GM21576 (cell line): Measurements from ENCODE around the gene AKIRIN2.
"Not testable (repeated sequence)": the region's sequence is repeated elsewhere in the genome, so short reads cannot be mapped to it uniquely, and the experiment has no call there.

Experiments used
- ATAC-seq: cut with Tn5 transposase; IDR thresholded peaks from one replicate; pipeline ENCODE4 v1.9.1; 2021; ENCODE audit warnings: mild to moderate bottlenecking, moderate library complexity; ENCODE audit not compliant: unreplicated experiment

The AKIRIN2 gene

DNA sequence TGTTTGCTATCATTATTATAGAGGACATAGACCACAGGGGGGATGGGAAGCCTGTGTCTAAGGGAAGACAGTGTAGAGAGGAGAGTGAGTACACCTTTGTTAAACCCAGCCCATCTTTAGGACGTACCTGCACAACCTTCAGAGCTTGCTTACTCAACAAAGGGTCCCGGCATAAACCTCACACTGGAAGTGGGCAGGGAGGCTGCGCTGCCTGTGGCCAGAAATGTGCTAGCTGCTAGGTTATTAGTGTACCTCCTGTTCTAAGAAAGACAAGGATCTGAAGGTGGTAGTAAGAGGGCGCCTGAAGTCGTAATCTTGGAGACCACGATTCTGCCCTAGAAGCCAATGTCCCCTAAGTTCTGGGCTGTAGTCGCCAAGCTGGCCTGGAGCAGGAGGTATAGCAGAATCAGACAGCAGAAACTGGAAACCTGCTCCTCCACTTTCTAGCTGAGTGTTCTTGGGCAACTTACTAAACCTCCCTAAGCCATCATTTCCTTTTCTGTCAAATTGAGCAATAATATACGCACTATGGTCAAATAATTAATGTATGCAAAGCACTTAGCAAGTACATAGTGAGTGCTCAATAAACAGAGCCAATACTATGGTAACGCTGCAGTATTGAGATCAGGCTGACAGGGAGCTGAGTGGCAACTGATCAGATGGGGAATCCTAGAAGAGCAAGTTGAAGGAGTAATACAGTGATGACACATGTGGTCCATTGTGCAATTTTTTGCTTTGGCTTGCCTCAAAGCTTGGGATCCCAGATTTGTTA lies 16.8 kb upstream of the AKIRIN2 start:
- no peak for ATAC-seq

DNA sequence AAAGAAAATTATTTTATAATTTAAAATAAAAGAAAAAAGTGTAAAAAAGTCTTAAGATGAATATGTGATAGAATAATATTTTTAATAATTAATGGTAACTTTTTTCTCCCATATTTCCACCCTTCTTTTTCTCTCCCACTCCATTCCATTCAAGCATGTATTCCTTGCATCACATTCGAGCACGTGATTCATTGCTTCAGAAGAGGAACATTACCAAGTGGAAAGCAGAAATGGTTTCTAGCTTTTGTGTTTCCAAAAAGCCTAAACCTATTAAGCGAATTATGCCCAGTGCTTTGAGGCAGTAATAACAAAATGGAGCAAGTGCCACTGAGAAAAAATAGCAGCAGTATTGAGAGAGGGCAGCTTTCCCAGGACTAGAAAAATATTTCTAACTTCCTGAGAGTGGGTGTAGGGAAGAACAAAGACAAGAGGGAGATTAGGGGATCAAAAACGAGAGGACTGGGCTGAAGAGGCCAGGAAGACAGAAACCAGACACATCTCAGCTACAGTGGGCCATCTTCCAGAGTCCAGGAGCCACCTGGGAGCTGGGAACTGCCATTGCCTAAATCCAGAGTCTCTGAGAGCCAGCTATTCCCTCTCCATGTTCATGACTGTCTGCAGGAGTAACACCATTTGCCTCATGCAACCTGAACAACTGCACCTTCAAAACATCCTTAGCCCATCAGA lies 15.0 kb upstream of the AKIRIN2 start:
- ATAC-seq = no peak

DNA sequence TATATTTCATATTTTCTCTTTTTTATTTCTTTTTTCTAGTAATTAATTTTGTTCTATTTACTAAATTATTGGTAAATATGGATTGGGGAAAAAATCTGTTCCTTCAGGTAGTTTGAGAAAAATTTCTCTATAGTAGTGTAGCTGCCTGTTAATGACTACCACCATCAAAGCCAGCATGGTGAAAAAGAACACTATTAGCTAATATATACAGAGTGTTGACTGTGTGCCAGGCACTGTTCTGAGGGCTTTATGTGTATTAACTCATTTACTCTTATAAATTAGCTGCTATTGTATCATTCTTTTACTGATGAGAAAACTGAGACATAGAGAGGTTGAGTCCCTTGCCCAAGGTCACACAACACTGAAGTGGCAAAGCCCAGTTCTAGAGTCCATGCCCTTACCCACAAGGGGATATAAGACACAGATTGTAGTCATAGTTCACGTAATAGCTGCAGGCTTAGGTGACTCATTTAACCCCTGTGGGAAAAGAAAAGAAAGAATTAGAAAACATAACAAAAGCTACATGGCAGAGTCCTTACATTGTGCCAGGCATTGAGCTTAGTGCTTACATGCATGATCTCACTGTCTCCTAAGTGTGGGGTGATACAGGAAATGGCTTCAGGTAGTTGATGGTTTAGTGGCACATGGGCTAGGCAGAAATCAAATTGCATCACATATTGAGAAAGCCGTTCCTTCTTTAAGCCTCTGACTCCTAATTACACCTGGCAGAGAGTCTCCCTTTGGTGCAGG lies 12.2 kb upstream of the AKIRIN2 start:
- peak; percentile 51 for ATAC-seq

DNA sequence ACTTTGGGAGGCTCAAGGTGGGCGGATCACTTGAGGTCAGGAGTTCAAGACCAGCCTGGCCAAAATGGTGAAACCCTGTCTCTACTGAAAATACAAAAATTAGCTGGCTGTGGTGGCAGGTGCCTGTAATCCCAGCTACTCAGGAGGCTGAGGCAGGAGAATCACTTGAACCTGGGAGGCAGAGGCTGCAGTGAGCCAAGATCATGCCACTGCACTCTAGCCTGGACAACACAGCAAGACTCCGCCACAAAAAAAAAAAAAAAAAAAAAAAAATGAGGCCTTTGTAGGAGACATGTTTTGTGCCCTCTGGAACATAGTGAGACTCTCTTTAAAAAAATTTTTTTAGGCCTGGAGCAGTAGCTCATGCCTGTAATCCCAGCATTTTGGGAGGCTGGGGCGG lies 10.7 kb upstream of the AKIRIN2 start:
- ATAC-seq = not testable (repeated sequence)

DNA sequence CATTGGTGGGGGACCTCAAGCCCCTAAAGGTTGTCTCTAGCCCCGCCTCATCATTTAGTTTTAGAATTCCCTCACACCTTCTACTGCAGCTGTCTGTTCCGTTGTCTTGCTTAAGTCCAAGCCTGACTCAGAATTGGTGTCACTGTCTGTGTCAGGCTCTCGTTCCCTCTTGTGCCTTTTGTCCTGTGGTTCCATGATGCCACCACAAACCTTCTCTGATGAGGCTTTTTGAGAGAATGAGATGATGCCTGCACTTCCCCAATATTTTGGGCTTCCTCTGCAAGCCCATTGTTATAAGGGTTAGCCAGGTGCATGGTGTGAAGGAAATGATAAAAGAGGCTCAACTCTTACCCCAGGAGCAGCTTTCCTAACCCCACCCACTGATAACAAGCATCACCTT lies 8.1 kb upstream of the AKIRIN2 start:
- ATAC-seq = no peak

DNA sequence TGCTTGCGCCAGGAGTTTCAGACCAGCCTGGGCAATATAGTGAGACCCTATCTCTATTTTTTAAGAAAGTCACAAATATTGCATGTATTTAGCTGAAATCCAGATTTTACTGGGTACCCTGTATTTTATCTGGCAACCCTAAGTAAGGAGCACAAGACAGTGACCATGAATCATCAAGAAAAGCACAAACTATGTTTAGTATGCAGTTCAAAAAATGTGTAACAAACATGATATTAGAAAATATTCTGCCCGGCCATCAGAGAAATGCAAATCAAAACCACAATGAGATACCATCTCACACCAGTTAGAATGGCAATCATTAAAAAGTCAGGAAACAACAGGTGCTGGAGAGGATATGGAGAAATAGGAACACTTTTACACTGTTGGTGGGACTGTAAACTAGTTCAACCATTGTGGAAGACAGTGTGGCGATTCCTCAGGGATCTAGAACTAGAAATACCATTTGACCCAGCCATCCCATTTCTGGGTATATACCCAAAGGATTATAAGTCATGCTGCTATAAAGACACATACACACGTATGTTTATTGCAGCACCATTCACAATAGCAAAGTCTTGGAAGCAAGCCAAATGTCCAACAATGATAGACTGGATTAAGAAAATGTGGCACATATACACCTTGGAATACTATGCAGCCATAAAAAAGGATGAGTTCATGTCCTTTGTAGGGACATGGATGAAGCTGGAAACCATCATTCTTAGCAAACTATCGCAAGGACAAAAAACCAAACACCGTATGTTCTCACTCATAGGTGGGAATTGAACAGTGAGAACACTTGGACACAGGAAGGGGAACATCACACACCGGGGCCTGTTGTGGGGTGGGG lies 6.8 kb upstream of the AKIRIN2 start:
- not testable (repeated sequence) for ATAC-seq

DNA sequence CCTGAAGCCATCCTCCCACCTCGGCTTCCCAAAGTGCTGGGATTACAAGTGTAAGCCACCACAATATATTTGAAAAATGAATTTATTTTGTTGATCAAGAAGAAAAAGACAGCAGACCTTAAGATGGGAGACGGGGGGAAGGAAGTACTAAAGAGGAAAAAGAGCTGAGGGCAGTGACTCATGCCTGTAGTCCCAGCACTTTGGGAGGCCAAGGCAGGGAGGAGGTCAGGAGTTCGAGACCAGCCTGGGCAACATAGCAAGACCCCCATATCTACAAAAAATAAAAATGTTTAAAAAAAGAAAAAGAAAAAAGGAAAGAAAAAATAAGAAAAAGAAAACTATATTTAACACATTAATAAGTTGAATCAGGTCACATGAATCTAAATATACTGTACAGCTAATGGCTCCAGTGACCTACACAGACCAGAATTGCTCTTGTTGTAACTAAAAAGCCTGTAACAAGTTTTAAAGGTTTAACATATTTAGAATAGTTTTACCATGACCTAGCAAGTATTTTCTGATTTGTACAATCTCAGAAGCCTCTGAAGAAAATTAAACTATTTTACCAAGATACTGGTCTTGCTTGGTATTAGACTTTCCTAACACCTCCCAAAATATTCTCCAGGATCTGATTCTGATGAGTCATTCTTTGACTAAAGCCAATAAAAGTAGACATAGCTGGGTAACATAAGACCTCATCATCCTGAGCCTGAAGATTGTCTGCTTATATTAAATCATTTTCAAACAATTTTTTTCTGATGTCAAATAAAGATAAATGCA lies 4.3 kb upstream of the AKIRIN2 start:
- ATAC-seq = no peak

DNA sequence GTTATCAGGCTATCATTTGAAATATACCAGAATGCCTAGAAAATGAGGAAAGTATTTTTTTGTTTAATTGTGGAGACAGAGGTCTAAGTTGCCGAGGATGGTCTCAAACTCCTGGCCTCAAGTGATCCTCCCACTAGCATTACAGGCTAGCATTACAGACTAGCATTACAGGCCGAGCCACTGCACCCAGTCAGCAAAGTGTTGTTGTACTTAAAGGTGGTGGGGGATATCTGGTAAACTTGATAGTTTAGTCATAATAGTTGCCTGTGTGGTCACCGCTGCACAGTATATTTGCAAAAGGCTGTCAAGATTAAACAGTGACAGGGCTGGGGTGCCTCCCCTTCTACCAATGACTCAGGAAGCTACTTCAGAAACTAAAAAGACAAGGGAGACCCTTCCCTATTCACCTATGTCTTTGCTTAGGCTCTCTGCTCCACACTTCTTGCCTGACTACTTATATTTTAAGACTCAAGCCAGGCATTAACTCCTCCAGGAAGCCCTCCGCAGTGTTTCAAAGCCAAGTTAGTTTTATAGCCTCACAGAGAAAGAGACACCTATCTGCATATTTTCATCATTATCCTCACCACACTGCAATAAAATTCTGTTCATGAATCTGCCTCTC lies 3.1 kb upstream of the AKIRIN2 start:
- peak; percentile 42 for ATAC-seq

DNA sequence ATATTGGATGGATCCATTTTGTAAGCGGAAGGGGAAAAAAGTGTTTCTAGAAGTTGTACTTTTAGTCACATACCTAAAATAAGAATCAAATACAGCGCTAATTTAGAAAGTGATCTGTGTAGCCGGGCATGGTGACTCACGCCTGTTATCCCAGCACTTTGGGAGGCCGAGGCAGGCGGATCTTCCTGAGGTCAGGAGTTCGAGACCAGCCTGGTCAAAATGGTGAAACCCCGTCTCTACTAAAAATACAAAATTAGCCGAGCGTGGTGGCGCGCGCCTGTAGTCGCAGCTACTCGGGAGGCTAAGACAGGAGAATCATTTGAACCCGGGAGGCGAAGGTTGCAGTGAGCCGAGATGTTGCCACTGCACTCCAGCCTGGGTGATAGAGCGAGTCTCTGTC lies 1.0 kb upstream of the AKIRIN2 start:
- ATAC-seq = not testable (repeated sequence)

DNA sequence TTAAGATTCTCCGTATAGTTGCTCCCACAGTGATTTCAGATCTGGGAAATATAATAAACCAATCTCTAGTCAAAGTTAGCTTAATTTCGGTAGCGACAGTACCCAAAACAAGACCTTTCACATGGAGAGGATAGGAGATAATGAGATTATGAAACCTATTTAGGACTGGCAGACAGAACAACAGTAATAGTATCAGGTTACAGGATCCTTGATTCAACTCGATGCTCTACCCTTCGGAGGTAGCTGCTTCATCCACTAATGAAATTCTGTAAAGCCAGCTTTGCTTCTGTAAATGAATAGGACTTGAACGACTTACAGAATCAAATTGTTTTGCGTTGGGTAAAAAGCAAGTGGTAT lies 534 bp upstream of the AKIRIN2 start:
- peak; percentile 9 for ATAC-seq

DNA sequence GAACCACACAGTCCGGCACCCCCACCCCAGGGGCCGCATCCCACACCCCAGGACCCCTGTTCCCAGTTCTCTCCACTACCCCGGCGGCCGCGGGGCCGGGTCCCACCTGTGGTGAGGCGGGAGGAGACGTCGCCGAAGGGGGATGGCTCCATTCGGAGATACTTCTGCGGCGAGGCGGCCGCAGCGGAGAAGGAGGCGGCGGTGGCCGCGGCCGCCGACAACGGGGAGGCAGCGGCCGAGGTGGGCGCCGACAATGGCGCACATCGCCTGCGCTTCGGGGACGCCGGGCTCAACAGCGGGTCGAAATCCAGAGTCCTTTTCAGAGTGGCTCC lies 723 bp downstream of the AKIRIN2 start:
- no peak for ATAC-seq

DNA sequence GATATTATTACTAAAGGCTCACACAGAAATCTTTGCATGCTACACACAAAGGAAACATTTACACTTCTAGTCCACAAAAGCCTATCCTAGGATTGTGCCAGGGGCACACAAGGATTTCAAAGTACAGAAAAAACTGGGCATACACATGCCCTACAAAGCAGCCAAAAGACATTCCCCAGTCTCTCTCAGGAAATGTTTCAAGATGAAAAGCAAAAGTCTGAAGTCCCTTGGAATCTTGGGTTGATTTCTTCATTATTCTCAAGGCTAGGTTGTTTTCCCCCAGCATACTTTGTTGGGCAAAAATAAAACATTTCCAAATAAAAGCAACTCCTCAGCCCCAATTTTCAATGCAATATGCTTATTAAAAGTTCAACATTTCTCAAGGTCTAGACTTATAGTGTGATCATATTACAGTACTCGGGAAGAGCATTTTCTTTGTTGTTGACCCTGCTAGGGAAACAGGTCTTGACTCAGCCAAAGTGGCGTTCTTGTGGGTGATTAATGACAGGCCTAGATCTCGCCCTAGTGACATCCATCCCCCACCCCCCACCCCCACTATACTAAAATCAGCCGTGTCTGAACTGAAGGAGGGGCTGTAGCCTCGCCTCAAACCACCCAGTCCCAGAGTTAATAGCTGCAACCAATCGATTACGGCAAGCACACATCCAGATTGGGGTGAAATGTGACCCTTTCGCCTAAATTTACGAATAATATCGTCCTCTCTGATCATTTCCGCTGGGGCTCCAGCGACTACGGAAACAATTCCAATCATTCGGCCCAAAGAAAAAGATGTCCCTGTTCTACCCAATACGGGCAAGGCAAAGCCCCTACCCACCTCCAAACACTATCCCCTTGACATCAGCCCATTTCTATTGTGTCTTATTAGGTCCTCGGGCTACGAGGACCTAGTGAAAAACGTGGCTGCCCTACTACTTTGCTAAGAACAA lies 1.4 kb downstream of the AKIRIN2 start:
- ATAC-seq = no peak

DNA sequence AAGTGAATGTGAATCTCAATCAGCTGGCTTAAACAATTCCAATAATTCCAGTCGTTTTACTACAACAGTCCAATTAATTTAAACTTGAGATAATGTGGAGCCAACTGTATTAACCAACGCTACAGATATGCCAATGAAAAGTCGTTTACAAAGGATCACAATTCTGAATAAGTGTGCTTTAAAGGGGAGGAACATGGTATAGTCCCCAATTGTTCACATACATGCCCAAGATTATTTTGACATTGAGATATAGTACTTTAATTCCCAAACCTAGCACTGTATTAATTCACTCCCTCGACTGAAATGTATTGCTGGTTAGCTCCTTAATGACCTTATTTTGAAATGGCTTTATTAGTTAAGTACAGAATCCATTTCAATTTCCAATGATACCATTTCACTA lies 2.5 kb downstream of the AKIRIN2 start:
- ATAC-seq = no peak

DNA sequence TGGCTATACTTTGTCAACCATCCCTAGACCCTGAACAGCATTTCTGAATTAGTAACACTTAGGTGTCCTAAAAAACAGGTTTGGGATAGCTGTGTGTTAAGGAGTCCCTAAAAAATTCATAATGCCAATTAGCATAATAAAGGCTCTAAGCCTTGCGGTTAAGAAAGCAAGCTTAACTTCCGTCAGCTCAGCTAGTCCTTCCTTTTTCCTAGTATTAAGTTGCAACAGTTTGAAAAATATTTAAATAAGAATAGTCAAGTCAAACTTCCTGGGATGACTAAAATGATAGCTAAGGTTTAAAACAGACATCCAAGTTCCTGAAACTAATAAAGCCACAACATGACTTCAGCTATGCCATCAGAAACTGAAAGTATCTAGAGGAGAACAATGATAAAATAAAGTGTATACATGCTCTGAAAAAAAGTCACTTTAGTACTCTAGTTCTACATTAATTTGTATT lies 3.5 kb downstream of the AKIRIN2 start:
- ATAC-seq = no peak

DNA sequence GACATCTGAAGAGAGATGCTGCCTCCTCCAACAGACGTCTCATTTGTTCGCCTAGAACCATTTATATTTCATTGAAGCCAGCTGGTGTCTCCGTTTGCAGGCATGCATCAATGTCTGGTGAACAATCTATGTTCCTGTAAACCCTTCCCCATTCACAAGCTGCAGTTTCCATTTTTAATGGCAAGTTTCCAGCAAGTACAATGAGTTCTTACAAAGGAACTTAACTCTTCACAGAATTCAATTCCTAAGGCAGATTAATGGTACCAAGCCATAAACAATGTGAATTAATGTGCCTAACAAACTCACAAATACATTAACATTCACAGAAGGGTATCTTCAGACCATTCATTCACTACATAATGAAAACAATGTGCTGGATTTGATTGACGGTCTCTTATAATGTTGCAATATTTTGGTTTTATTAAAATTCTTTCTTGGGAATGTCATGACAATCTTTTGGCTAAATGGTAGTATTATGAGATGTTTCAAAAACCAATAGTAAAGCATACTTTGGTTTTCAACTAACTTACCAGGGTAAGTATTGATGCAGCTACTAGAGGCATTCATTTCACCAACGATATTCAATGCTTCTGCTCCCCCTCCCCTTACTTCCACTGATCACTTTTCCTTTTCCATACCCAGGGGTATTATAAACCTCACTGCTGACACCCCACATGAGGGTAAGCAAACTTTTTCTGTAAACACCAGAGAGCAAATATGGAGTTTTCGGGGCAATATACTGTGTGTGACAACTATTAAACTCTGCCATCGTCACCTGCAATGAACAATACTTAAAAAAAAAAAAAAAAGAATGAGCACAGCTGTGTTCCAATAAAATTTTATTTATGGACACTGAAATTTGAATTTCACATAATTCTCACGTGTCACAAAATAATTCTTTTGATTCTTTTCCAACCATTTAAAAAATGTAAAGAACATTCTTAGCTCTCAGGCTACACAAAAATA lies 4.2 kb downstream of the AKIRIN2 start:
- ATAC-seq = no peak

DNA sequence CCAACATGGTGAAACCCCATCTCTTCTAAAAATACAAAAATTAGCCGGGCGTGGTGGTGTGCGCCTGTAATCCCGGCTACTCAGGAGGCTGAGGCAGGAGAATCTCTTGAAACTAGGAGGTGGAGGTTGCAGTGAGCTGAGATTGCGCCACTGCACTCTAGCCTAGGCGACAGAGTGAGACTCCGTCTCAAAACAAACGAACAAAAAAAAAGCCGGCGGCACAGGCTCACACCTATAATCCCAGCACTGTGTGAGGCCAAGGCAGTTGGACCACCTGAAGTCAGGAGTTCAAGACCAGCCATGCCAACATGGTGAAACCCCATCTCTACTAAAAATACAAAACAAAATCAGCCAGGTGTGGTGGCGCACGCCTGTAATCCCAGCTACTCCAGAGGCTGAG lies 5.2 kb downstream of the AKIRIN2 start:
- not testable (repeated sequence) for ATAC-seq

DNA sequence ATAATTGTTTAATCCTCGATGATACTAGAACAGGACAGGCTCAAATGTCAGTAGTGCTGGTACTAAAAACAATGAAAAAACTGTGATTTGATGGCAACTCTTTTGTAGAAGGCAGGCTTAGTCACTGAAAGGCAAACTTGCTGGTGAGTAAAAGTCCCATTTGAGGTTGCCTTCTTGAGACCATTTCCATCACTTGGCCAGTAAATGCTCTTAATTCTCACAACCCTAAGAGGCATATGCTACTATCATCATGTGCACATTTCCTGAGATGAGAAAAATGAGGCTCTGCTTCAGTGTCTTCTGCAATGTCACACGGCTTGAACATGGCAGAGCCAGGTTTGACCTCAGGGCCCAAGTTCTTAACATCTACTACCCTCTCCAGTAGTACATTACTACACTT lies 9.9 kb downstream of the AKIRIN2 start:
- no peak for ATAC-seq

DNA sequence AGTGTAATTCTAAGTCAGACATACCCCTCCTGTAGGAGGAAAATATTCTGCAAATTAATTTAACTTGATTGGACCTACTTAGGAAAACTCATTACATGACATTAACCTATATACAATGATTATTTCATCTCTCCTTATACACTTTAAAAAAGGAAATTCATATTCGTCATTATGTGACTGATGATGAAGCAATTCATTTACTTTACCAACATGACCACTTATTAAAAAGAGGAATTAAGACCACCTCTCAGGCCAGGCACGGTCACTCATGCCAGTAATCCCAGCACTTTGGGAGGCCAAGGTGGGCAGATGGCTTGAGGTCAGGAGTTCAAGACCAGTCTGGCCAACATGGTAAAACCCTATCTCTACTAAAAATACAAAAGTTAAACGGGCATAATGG lies 11.6 kb downstream of the AKIRIN2 start:
- ATAC-seq = no peak
